ENCODE data around the gene RNF207.

Gene RNF207

DNA sequence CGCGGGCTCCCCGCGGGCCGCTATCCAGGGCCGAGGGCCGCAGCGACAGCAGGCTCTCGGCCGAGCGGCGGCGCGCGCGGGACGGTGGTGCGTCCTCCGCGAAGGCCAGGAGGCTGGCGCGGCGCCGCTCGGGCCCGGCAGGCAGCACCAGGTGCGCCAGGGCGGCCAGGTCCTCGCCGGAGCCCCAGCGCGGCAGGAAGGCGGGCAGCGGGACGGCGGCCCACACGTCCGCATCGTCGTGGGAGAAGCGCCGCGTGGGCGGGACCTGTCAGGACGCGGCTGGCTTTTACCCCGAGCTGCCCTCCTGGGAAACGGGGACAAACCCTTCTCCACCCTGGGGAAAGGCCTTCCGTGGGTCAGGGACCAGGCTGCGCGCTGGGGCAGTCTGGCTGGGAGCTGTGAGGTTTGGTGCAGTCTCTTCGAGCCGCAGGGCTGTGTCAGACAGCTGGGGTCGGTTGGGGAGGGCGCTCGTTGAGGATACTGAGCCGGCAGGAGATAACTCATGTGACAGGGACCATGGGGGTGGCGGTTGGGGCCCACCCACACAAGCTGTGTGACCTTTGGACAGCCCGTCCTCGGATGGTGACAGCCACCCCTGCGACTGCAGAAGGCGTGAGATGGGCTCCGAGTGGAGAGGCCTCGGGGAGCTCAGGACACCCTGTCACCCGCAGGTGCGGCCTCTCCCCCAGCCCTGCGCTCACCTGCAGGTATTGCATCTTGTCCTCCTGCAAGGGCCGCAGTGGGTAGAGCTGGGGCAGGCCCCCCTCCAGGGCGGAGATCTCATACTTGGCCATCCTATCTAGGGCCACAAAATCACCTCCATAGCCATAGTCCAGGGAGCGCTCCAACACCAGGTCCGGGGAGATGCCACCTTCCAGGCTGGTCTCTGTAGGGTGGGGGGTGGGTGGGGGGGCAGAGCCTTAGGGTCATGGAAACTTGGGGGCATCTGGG lies 44.1 kb downstream of the RNF207 start:
- no peak for DNase-seq

GRCh38 chr1:6251233-6251632 lies 45.3 kb downstream of the RNF207 start:
- DNase-seq: no peak

- no peak for DNase-seq
Measured at GRCh38 chr1:6251681-6252373, 45.9 kb downstream of the RNF207 start.

DNA sequence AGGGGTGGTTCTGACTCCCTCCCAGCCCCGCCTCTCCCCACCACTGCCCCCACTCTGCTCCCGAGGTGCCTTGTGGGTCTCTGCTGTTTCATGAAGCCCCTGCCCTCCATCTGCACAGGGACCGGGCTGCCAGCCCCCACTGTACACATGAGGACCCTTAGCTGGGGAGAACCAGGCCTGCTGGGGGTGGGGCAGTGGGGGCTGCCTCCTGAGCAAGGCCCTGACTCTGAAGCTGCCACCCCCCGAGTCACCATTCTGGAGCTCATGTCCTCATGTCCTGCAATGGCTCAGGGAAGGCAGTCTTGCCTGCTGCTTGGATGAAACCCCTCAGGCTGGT lies 46.4 kb downstream of the RNF207 start:
- no peak for DNase-seq

DNA sequence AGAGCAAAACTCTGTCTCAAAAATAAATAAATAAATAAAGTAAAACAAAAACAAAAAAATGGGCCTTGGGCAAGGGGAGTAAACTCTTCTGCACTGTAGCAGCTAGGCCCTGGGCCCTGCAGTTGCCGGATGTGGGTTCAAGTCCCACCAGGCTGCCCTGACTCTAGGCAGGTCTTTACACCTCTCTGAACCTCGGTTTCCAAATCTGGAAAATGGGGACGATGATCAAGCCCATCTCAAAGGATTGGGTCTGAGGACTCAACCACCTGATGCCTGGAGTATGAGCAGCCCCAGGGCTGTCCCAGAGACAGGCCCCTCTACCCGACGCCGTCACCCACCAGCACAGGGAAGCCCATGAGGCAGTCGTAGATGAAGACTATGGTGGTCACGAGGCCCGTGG lies 47.5 kb downstream of the RNF207 start:
- no peak for DNase-seq

GRCh38 chr1:6254691-6255090 lies 48.8 kb downstream of the RNF207 start:
- no peak for DNase-seq

DNA sequence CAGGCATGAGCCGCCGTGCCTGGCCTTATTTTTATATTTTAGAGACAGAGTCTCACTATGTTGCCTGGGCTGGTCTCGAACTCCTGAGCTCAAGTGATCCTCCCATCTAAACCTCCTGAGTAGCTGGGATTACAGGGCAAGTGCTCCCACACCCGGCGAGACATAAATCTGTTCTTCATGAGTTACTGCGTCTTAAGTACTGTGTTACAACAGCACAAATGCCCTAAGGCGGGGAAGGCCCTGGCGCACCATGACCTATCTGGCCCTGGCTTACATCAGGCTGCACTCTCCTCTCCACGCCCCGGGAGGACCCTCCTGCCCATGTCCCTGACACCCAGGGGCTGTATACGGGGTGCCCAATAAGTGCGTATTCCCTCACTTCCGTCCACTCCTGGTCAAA lies 50.7 kb downstream of the RNF207 start:
- DNase-seq: no peak

GRCh38 chr1:6257541-6258069 lies 51.7 kb downstream of the RNF207 start:
- DNase-seq: no peak

DNA sequence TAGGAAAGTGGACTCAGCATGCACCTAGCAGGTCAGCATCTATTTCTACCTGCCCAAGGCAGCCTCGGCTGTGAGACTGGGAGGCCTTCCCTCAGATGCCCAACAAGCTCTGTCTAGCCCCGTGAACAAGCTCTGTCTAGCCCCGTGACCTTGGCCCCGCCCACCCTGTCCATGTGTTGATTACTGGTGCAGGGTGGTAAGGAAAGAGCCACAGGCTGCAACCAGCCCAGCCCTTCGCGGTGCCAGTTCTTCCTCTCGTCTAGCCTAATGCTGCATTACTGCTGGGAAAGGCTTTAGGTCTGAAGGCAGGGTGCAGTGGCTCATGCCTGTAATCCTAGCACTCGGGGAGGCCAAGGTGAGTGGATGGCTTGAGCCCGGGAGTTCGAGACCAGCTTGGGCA lies 52.8 kb downstream of the RNF207 start:
- DNase-seq: no peak

- peak in 8 of 14 donors; percentile 3 to 45 (median 15) for DNase-seq
Measured at GRCh38 chr1:6259491-6260362, 53.8 kb downstream of the RNF207 start.

GRCh38 chr1:6260433-6260934 lies 54.6 kb downstream of the RNF207 start:
- DNase-seq: no peak

GRCh38 chr1:6260961-6261614 lies 55.2 kb downstream of the RNF207 start, which contains the start of gene GPR153:
Gene GPR153, minus strand, starts transcription at chr1:6261098. Its CDS starts 6,193 bp downstream, at chr1:6254905.
- DNase-seq: peak in 1 of 14 donors; percentile 15

DNA sequence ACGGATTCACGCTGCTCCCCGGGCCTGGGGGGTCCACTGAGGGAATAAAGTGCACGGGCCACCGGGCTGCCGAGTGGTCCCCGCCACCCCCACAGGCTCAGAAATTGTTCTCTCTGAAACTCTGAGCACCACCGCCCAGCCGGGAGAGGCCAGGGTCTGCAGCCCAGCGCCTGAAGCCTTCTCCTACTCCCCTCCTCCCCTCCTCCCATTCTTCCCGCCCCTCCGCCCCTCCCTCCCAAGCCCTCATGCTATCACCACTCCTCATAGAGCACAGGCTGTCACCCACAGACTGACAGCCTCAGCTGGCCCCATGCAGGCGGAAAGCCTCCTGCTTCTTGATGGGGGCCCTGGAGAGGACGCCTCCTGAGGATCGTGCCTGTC lies 55.7 kb downstream of the RNF207 start:
- DNase-seq: no peak

GRCh38 chr1:6262555-6263420 lies 56.9 kb downstream of the RNF207 start:
- DNase-seq: no peak

DNA sequence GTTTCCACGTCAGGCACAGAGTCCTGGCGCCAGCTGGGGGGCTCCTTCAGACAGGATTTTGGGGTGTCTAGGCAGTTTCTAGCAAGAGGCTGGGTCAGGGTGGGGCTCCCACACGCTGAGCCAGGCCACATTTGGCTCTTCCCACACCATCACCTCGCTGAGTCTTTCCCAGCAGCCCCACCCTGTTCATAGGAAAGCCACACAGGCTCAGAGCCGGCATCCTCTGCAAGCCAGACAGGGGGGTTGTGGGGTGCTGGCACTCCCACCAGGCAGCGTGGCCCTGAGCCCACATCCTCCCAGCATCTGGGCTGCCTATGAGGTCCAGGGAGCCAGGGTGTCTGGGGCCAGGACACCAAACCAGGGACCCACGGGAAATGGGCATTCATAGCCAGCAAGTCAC lies 57.8 kb downstream of the RNF207 start:
- DNase-seq: no peak

- DNase-seq: no peak
Measured at GRCh38 chr1:6265151-6265550, 59.2 kb downstream of the RNF207 start.

DNA sequence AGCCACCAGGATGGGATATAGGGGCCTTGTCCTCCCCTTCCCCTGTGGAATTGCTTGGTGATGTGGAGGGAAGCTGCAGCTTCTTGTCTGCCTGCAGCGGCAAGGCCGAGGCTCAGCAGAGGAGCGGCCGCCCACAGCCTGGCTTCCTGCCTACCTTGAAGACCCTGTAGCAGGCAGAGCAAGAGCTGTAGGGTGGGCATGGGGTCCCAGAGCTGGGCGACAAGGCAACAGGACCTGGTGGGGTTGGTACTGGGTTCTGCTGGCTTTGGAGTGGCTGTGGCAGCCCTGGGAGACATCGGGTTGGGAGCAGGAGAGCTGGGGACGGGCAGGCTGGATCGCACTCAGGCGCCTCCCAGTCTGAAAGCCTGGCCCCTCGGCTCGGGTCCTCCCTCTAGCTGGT lies 60.7 kb downstream of the RNF207 start:
- no peak for DNase-seq

- no peak for DNase-seq
Measured at GRCh38 chr1:6267686-6268322, 61.9 kb downstream of the RNF207 start.

DNA sequence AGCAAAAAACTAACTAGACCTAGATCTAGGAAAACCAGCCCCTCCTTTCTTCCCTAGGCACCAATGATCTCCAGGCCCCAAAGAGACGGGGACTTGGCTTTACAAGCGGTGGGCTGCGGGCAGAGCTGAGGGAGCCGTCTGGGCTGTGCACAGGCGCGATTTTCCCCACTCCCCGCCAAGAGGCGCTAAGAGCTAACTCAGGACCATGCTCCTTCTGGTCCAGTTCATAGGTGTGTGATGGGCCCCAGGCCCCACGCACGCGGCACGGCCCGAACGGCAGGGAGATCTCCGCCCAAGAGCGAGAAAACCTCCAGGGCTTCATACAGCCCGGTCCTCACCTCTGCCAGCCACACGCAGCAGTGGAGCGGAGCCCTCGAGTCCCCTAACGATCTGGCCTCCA lies 62.5 kb downstream of the RNF207 start:
- DNase-seq: no peak

GRCh38 chr1:6269296-6269695 lies 63.4 kb downstream of the RNF207 start:
- no peak for DNase-seq
